GM19438 (cell line): ENCODE measurements around the gene RARRES2.

Experiments
- ATAC-seq: cut with Tn5 transposase; IDR thresholded peaks from one replicate; pipeline ENCODE4 v1.9.1; 2021; ENCODE audit warnings: low read depth; ENCODE audit not compliant: unreplicated experiment

The RARRES2 gene

DNA sequence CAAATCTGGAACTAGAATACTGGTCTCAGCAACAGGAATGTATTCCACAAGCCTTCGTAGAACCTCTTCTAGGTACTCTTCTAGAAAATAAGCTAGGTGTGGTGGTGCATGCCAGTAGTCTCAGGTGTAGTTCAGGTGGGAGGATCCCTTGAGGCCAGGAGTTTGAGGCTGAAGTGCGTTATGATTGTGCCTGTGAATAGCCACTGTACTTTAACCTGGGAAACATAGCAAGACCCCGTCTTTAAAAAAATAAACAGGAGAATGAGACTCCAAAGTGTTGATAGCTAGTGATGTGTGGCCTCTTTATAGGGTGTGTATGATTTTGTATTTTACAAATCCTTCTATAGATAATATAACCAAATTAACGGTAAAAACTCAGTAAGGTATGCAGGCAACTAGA lies 36.2 kb upstream of the RARRES2 start:
- ATAC-seq, result no peak

DNA sequence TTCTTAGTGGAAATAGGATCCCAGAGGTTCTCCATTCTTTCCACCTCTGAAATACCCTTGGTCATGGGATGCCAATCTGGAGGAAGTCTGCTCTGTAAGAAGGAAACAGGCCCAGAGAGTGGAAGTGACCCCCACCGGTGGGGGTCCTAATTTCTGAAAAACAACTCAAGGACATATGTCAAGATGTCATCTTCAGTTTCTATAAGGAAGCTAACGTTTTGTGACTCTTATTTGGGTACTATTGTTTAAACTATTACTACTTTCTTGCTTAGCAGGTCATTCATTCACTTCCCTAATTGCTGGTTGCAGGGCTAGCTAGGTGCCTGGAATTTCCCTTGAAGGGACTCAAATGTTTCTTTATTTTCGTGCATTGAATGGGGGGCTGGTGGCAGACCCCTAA lies 35.8 kb upstream of the RARRES2 start:
- no peak for ATAC-seq

DNA sequence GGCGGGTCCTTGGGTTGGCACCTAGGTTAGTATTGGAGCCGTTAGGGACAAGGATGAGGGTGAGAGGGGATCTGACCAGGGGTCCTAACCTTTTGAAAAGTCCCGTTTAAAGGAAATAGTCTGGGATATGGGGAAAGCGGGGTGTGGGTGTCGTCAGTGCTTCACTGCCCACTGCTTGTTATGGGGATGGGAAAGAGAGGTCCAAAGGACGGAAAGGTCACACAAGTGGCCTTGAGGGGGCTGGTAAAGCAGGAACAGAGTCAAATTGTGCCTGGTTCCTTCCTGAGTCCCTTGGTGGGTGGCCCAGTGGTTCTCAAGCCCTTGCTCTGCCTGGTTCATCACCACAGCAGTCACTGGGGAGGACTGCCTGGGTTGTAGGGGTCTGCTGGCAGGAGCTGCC lies 35.1 kb upstream of the RARRES2 start:
- no peak for ATAC-seq

DNA sequence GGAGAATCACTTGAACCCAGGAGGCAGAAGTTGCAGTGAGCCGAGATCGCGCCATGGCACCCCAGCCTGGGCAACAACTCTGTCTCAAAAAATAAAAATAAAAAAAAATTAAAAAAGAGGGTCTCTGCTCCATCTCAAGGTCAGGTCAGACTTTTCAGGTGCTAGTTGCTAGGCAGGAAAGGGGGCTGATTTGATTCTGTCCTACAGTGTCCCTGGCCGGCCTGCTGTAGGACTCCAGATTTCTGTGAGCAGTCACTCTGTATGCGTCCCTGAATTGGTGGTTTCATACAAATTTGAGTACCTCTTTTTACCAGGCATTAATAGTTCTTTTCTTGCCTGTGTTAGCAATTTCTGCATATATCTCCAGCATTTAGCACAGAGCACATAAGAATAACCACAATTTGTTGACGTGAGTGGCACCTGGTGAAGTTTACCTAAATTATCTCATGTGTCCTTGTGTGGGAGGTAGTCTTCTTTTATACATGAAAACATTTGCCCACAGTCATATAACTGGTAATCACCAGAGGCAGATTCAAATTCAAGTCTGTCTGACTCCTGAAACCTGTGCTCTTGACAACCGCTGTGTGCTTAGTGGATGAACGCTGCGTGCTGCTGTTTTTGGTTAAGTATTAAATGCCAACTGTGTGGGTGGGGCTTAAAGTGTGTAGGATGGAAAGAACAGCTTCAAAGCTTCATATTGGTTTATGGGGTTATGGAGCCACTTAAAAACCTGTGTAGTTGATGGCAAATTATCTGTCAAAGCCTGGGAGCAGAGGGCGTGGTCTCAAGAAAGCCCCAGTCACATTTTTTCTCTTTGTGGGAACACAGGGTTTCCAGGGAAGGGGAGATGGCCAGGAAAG lies 34.5 kb upstream of the RARRES2 start:
- no peak for ATAC-seq

DNA sequence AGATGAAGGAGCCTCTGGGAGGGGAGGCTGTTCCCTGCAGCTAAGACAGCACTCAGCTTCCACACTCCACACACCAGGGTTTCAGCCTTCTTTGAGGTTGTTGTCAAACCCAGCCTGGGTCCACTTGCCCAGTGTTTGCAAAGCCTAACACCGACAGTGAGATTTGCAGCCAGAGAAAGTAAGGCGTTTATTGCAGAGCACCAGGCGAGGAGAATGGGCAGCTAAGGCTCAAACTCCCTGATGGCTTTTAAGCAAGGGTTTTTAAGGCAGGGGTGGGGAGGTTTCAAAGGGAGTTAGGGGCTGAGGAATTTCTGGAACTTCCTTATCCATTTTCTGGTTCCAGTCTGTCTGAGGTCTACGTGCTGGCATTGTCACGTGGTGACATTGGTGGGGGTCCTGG lies 33.0 kb upstream of the RARRES2 start:
- ATAC-seq, result no peak

DNA sequence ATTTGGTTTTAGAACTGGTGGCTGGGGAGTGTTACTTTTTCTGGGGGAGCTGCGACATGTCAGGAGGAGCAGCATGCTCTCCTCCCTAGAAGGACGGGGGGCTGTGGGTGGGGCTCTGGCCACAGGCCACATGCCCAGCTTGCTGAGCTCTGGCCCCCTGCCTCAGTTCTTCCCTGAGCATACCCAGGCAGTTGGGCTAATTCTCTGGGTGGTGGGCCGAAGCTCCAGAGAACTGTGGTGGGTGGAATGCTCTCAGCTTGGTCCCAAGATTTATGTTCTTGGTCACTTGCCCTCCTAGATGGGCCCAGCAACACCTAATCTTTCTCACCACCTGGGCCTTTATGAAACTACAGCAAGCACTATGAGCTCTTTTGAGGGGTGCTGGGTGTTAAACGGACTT lies 32.6 kb upstream of the RARRES2 start:
- no peak for ATAC-seq

DNA sequence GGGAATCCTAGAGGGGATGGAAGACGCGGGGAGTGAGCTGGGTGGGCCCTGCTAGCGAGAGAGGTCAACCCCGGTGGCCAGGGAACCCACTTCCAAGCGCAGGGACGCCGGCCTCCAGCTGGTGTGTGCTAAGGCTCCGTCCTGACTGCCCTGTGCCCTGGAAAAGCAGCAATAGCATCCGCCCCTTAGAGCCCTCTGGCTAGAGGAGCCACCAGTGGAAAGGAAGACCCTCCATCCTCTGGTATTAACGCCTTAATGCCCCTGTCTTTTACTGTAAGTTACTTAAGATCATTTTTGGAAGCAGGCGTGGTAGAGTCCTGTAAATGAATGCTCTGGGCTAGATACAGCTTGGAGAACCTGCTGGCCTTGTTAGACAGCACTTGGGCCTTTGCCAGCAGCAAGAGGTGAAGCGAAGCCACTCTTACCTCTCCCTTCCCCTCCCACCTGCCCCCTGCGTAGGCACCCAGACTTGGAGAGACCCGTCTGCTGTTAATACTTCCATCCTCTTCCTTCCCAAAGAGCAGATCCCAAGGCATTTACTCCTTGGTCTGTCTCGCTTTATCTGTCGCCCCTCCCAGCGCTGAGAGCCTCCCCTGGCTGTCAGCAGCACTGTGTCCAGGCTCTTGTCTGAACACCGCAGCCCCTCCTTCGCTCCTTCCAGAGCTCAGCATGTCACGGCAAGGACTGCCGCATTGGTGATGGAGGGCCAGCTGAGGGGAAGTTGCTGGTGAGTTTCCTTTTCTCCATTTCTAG lies 31.8 kb upstream of the RARRES2 start:
- no peak for ATAC-seq

DNA sequence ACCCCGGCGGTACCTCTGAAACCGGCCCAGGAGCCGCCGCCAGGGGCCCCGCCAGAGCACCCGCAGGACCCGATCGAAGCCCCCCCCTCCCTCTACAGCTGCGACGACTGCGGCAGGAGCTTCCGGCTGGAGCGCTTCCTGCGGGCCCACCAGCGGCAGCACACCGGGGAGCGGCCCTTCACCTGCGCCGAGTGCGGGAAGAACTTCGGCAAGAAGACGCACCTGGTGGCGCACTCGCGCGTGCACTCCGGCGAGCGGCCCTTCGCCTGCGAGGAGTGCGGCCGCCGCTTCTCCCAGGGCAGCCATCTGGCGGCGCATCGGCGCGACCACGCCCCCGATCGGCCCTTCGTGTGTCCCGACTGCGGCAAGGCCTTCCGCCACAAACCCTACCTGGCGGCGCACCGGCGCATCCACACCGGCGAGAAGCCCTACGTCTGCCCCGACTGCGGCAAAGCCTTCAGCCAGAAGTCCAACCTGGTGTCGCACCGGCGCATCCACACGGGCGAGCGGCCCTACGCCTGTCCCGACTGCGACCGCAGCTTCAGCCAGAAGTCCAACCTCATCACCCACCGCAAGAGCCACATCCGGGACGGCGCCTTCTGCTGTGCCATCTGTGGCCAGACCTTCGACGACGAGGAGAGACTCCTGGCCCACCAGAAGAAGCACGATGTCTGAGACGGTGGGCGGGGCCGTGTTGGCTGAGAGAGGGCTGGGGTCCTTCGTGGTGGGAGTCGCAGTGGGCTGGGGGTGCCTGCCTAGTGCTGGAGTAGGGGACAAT lies 31.0 kb upstream of the RARRES2 start:
- no peak for ATAC-seq

DNA sequence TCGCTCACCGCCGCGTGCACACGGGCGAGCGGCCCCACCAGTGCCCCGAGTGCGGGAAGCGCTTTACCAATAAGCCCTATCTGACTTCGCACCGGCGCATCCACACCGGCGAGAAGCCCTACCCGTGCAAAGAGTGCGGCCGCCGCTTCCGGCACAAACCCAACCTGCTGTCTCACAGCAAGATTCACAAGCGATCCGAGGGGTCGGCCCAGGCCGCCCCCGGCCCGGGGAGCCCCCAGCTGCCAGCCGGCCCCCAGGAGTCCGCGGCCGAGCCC lies 30.5 kb upstream of the RARRES2 start:
- no peak for ATAC-seq

DNA sequence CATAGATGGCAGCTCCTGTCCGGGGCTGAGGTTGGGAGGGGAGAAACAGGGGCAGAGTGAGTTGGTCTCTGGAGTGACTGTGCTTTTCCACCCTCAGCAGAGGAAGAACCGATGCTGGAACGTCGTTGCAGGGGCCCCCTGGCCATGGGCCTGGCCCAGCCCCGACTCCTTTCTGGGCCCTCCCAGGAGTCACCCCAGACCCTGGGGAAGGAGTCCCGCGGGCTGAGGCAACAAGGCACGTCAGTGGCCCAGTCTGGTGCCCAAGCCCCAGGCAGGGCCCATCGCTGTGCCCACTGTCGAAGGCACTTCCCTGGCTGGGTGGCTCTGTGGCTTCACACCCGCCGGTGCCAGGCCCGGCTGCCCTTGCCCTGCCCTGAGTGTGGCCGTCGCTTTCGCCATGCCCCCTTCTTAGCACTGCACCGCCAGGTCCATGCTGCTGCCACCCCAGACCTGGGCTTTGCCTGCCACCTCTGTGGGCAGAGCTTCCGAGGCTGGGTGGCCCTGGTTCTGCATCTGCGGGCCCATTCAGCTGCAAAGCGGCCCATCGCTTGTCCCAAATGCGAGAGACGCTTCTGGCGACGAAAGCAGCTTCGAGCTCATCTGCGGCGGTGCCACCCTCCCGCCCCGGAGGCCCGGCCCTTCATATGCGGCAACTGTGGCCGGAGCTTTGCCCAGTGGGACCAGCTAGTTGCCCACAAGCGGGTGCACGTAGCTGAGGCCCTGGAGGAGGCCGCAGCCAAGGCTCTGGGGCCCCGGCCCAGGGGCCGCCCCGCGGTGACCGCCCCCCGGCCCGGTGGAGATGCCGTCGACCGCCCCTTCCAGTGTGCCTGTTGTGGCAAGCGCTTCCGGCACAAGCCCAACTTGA lies 29.9 kb upstream of the RARRES2 start:
- ATAC-seq, result no peak

DNA sequence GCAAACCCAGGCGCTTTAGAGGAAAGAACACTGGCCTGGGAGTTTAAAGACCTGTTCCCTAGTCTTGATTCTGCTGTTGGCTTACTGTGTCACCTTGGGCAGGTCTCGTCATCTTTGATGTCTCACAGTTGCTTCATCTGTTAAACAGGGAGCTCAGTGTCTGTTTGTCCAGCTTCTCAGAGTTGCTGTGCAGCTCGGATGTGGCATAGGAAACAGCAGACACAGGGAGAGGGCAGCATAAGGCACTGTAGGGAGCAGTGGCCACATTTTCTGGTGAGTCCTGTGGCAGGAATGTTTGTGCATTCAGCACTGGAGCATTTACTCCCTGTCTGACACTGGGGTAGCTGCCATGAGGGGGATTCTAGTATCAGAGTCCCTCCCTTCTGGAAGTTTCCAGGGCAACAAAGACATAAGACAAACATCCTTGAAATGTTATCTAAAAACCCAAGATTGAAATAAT lies 29.2 kb upstream of the RARRES2 start:
- ATAC-seq, result no peak

DNA sequence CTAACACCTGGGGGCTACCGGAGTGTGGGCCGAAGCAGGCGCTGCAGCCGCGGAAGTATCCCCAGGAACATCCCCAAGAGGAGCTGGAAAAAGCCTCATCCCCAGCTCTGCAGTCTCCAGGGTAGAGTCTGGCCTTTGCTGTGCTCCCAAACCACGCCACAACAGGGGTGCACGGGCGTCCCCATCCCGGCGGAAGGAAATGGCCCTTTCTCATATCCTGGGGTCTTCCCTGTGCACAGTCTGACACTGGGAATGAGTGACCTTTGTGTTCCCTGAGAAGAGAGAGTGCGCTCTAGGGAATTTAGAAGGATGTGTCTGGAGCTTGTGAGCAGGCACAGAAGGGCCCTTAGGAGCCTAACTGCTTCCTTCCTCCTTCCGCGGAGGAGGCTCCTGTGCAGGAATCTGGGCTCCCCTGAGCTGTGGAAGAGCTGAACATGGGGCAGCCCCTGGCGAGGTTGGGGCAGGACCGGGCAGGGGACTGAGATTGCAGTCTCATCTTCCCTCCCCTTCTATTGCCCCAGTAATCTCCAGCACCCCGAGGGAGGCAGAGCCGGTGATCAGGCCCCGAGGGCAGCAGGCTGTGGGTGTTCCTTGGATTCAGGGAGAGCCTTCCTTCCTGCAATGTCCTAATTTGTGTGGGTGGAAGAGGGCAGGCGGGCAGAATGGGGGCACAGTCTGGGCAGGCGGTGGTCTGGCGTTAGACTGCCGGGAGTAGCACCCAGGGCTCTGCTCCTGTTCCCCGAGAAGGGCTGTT lies 28.5 kb upstream of the RARRES2 start:
- ATAC-seq, result no peak

DNA sequence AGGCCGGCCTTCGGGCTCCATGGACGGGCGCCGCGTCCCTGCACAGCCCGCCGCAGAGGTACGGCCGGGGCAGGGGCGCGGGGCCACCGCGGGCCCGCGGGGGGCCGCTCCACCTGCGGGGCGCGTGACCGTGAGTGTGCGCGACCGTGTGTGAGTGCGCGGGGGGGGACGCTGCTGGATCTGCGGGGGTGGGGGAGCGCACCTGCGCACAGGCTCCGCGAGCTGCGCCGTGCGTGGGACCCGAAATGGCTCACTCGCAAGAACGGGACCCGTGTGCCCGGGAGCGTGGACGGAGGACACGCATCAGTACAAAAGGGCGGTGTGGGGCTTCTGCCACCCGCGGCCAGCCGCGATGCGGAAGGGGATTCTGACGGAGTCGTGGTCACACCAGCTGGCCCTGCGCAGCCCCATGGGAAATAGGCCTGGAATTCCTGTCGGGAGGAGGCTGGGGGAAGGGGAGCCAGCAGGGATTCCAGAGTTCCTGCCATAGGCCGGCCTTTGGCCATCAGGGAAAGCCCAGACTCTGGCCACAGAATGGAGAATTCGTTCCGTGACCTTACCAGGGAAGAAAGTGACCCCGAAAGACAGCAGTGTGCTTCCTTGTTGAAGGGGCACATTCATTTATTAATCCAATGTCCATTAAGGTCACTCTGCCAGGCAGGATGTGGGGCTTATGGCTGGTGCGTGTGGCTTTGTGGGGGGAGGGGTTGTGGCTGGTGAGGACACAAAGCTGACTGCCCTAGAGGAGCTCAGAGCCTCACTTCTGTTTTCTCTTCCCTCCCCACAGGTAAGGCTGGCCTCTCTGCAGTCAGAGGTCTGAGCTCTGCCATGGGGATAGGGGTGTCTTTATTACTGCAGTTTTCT lies 27.7 kb upstream of the RARRES2 start:
- ATAC-seq, result peak; percentile 36

DNA sequence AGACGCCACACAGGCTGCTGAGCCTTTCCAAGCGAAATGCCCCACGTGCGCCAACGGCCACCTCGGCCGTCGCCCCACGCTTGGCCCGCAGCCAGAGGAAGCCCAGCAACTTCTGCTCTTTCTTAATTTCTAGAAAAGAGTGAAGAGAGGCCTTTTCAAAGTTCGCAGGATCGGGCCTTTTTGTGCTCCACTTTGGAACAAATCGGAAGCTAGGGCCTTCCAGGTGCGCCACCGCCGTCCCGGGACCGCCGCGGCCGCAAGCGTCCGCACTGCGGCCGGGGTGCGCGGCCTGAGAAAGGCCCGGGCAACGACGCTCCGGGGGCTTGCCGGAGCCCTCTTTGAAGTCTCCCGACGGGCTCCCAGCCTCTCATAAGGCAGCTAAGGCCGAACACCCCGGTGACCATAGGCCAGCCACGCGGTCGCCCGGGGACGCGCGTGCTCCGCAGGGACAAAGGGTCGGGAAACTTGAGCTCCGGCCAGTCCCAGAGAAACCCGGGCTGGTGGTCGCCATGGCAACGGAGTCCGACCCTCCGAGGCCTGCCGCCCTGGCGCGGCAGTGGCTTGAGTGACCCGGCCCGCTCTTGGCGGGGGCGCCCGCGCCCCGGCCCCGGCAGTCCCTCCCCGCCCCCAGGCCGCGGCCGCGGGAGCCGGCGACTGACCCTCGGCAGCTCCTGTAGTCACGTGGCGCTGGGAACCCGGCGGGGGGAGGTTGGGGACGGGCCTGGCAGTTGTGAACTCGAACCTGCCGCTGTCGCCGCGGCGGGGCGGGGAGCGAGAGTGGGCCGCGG lies 26.9 kb upstream of the RARRES2 start, which contains the start of gene REPIN1:
Gene REPIN1, plus strand, starts transcription at position 727 of the 788 bp plus-strand sequence. CDS start 890 bp downstream, outside the sequence.
- peak; percentile 34 for ATAC-seq

DNA sequence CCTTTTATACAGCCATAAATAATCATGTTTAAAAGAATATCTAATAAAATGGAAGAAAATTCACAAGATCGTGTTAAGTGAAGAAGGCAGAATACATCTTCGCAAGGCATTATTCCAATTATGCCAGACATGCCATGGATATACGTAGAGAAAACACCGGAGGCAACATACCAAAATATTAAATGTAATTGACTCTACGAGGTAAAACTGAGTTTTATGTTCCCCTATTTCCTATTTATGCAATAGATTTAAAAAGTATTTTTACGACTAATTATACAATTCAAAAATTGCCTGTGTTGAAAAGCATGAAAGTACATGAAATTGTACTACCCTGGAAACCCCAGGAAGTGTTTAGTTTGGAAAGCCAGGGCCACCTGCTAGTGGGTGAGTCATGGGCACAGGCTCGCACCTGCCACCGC lies 26.3 kb upstream of the RARRES2 start:
- no peak for ATAC-seq

DNA sequence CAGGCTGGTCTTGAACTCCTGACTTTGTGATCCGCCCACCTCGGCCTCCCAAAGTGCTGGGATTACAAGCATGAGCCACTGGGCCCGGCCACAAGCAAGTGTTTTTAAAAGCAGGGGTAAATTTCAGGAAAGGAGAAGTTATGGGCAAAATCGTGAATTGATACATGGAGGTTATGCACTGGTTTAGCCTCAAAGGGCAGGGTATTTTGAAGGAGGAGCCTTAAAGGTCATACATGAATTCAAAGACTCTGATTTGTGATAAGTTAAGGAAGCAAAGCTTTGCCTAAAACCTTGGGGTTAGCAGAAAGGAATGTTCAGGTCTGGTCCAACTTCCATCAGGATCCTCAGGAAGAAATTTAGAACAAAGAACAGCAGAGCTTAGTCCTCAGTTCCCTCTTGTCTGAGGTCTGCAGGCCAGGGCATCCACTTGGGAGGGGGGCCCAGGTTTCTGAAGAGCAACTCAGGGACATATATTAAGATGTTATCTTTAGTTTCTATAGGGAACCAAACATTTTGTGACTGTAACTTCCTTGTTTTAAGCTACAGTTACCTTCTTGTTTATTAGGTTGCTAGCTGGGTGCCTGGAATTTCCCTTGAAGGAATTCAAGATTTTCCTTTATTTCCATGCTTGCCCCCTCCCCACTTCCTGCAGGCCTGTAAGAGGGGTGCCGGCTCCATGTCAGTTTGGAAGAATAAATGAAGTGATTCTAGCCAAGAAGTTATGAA lies 24.4 kb upstream of the RARRES2 start:
- no peak for ATAC-seq

DNA sequence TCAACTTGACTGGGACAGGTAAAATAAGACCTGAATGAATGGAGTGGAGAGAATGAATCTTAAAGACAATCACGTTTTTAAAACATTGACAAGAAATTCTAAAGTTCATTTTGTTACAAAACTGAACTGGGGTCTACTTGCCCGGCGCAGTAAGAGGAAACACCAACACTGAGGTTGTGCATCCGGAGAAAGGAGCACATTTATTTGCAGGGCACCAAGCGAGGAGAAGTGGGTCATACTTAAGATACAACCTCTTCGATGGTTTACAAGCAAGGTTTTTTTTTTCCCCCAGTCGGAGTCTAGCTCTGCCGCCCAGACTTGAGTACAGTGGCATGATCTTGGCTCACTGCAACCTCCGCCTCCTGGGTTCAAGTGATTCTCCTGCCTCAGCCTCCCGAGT lies 23.8 kb upstream of the RARRES2 start:
- no peak for ATAC-seq
